Astrocyte of the cerebellum (primary cell): ENCODE measurements around the gene STUM.

ENCODE experiments used
- DNase-seq: peaks from one replicate; pipeline ENCODE4 v3.0.0-alpha.2; 2011; ENCODE audit warnings: low read depth
- H3K4me3 ChIP-seq: 2 replicates; pipeline ENCODE4 v1.5.1; 2011; ENCODE audit warnings: mild to moderate bottlenecking, low read depth, low read length, moderate library complexity
- in situ Hi-C: cut with HindIII; loops from 2 replicates; pipeline ENCODE4 v1.10.0; 2017; ENCODE audit warnings: low sequenced_read_pairs
- TF ChIP-seq, protein P1 (sequence below): IDR thresholded peaks from 2 replicates; pipeline ENCODE4 v1.5.1; 2012; ENCODE audit warnings: low read length, low read depth, moderate library complexity, mild to moderate bottlenecking; ENCODE audit errors: missing control alignments

The STUM gene

DNA sequence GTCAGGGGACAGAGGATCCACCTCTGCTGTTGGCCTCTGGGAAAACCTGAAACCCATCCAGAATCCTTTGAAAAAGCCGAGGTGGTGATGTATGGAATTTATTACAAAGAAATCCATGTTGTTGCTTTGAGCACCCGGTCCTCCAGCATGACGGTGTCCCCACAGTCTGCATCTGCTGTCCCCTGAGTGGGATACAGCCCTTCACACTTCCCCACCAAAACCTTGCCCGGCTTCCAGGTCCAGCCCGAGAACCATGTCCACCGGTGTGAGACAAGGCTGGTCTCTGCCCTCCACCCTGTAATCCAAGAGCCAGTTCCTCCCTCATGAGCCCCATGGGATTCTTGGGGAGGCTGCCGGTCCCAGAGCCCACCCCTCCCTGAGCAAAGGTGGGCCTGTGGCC is 70.5 kb downstream of the STUM start:
- TF ChIP-seq, protein P1, sequence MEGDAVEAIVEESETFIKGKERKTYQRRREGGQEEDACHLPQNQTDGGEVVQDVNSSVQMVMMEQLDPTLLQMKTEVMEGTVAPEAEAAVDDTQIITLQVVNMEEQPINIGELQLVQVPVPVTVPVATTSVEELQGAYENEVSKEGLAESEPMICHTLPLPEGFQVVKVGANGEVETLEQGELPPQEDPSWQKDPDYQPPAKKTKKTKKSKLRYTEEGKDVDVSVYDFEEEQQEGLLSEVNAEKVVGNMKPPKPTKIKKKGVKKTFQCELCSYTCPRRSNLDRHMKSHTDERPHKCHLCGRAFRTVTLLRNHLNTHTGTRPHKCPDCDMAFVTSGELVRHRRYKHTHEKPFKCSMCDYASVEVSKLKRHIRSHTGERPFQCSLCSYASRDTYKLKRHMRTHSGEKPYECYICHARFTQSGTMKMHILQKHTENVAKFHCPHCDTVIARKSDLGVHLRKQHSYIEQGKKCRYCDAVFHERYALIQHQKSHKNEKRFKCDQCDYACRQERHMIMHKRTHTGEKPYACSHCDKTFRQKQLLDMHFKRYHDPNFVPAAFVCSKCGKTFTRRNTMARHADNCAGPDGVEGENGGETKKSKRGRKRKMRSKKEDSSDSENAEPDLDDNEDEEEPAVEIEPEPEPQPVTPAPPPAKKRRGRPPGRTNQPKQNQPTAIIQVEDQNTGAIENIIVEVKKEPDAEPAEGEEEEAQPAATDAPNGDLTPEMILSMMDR = no peak
- DNase-seq = no peak
- in situ Hi-C loops = no loop called here

DNA sequence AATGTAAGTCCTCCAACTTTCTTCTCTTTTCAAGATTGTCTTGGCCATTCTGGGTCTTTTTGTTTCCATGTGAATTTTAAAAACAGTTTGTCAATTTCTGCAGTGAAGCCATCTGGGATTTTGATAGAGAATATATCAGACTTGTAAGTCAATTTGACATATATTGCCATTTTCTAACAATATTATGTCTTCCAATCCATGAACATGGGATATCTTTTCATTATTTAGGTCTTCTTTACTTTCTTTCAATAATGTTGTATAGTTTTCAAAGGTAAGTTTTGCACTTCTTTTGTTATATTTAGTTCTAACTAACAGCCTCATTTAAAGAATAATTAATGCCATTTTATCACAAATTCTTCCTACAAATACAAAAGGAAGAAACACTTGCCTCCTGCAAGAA is 73.4 kb downstream of the STUM start:
- in situ Hi-C loops = no loop called here
- DNase-seq = no peak
- no peak overlapping the region for H3K4me3 ChIP-seq
- TF ChIP-seq, protein P1 = no peak

More for the DNA sequence above, 70.5 kb downstream of the STUM start:
- H3K4me3 ChIP-seq = no peak overlapping the region

DNA sequence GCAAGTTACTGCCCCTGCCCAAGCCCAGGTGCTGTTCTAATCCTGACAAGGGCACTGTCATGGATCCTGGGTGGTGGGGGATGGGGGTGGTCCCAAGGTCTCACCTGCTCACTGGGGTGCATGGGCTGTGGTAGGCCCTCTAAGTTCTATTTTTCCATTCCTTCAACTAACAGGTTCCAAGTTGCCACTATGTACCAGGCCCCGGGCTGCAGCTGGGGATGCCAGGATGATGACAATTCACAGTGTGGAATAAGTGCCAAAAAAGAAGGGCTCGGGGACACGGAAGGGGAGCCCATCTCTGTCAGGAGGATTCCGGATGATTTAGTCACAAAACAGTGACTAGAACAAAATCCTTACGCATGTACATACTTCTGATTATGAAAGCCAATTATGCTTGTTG is 76.0 kb downstream of the STUM start:
- in situ Hi-C loops = no loop called here
- TF ChIP-seq, protein P1 = no peak
- H3K4me3 ChIP-seq = no peak overlapping the region
- DNase-seq = no peak

DNA sequence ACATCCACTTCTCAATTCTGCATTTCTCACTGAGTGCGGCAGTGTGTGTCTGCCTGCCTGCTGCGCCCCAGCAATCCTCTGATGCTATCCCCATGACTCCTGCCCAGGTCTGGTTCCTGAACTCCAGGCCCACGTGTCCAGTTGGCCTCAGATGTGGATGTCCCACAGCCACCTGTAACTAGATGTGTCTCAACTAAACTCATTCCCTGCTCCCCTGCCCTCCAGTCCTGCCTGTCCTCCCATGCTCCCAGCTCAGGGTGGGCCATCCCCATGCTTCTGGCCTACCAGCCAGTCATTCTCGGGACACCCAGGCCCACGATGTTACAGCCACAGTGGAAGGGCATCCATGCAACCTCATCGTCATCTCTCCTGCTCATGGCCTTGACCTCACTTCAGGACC is 76.8 kb downstream of the STUM start:
- DNase-seq = no peak
- no peak overlapping the region for H3K4me3 ChIP-seq
- TF ChIP-seq, protein P1 = no peak
- in situ Hi-C loops = loop anchor here (25.0 kb wide), 1 partner anchor 212 kb away; no protein-coding TSS in a partner anchor

DNA sequence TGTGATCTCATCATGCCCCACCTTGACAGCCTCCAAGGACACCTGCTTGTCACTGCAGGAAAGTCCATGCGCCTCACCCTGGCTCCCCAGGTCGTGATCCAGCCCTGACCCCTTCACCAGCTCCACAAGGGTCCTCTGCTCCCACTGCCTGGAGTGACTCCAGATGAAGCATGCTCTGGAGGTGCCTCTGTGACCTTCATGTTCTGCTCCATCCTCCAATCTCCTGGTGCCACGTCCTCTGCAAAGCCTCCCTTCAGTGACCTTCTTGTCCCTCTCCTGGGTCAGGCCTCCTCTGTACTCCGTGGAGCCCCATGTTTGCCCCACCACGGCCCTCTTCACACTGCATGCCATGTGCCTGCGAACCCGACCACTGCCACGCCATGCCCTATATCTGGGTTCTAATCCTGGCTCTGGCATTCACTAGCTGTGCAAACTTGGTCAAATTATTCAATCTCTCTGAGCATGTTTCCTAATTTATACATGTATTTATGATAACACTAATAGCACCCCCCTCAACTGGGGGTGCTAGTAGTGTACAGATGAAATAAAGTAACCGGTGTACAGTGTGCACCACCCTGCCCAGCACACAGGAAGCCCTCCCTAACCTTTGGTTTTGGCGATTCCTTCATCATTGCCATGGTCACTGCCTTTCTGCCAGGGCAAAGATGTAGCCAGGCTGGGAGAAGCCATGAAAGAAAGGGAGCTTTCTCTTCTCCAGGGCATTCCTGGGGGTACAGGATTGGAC is 77.4 kb downstream of the STUM start:
- in situ Hi-C loops = loop anchor here (25.0 kb wide), 1 partner anchor 211 kb away; no protein-coding TSS in a partner anchor
- no peak overlapping the region for H3K4me3 ChIP-seq

DNA sequence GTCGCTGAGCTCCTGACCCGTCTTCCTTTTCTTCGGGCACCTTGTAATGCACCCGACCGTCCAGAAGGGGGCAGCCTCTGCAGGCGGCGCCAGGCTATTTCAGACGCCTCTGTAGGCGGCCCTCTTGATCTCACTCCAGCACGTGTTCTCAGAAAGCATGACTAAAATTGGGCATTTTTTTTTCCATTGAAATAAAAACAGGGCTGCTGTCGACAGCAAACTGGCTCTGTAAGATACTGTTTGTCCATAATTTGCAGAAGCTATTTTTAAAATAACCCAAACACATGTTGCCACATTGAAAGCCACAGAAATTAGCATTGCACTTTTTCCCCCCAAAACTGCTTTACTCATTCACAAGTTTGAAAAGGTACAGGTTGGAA is 78.0 kb downstream of the STUM start:
- DNase-seq = peak; percentile 37
- H3K4me3 ChIP-seq = no peak overlapping the region
- in situ Hi-C loops = loop anchor here (25.0 kb wide), 1 partner anchor 211 kb away; no protein-coding TSS in a partner anchor
- TF ChIP-seq, protein P1 = peak; percentile 95

More for the DNA sequence above, 77.4 kb downstream of the STUM start:
- DNase-seq = no peak
- TF ChIP-seq, protein P1 = no peak
